Astrocyte (in vitro differentiated cells and primary cell): ENCODE results near the gene ANKRD30A.

ENCODE experiments used
- CTCF ChIP-seq: IDR thresholded peaks from 2 replicates; pipeline ENCODE4 v1.5.1; 2011; ENCODE audit warnings: low read depth, mild to moderate bottlenecking, inconsistent platforms, low read length, moderate library complexity; ENCODE audit not compliant: insufficient read depth
- EZH2 ChIP-seq: IDR thresholded peaks from 2 replicates; pipeline ENCODE4 v1.6.1; 2012; ENCODE audit warnings: mild to moderate bottlenecking, low read length, inconsistent platforms; ENCODE audit not compliant: insufficient read depth

GRCh38 chr10:37146443-37146842, 21.0 kb downstream of the ANKRD30A start:
- TF ChIP-seq CTCF: no peak
- no peak for TF ChIP-seq EZH2
